Neural cell (in vitro differentiated cells): ENCODE measurements around the gene WDR82. TPM values are rescaled to one million over a fixed set of nuclear protein-coding genes. Genes with fewer than 3 reads are reported as not detected.

Experiments
- H2AFZ ChIP-seq: fragments of 200-600, 300-800 bp; sonication (generic), shearing (Covaris generic); 2 replicates; pipeline ENCODE4 v1.6.0; 2014; ENCODE audit warnings: low read depth, mild to moderate bottlenecking, antibody characterized with exemption, low read length, moderate library complexity
- H3F3A ChIP-seq: fragments of 200-600 bp; shearing (Covaris generic); 2 replicates; pipeline ENCODE4 v1.6.1; 2016; ENCODE audit warnings: mild to moderate bottlenecking, moderate library complexity, mixed read lengths, antibody characterized with exemption, low read length; ENCODE audit not compliant: insufficient read depth, poor library complexity, severe bottlenecking
- H3K27ac ChIP-seq: fragments of 200-600, 300-800 bp; sonication (generic), shearing (Covaris generic); 2 replicates; pipeline ENCODE4 v1.5.1; 2014; ENCODE audit warnings: mild to moderate bottlenecking, low read length, moderate library complexity
- H3K27me3 ChIP-seq: fragments of 300-800, 200-600 bp; sonication (generic), shearing (Covaris generic); 2 replicates; pipeline ENCODE4 v1.6.0; 2014; ENCODE audit warnings: mild to moderate bottlenecking, low read depth, low read length, moderate library complexity; ENCODE audit not compliant: insufficient read depth
- H3K36me3 ChIP-seq: fragments of 300-800, 200-600 bp; sonication (generic), shearing (Covaris generic); 2 replicates; pipeline ENCODE4 v1.5.1; 2014; ENCODE audit warnings: mild to moderate bottlenecking, antibody characterized with exemption, low read length, moderate library complexity; ENCODE audit not compliant: insufficient read depth
- H3K4me2 ChIP-seq: fragments of 300-800, 200-600 bp; sonication (generic), shearing (Covaris generic); 2 replicates; pipeline ENCODE4 v1.6.0; 2014; ENCODE audit warnings: mild to moderate bottlenecking, low read length
- H3K4me3 ChIP-seq: fragments of 300-800, 200-600 bp; sonication (generic), shearing (Covaris generic); 2 replicates; pipeline ENCODE4 v1.5.1; 2014; ENCODE audit warnings: mild to moderate bottlenecking, low read length, moderate library complexity
- H3K79me2 ChIP-seq: fragments of 200-600 bp; shearing (Covaris generic); replicated peaks from 2 replicates; pipeline ENCODE4 v1.6.0; 2014; ENCODE audit warnings: mild to moderate bottlenecking, low read length, moderate library complexity; ENCODE audit not compliant: insufficient read depth
- H3K9ac ChIP-seq: fragments of 300-800, 200-600 bp; sonication (generic), shearing (Covaris generic); 2 replicates; pipeline ENCODE4 v1.6.1; 2016; ENCODE audit warnings: mild to moderate bottlenecking, low read length, mixed read lengths
- H3K9me2 ChIP-seq: fragments of 200-600 bp; shearing (Covaris generic); 2 replicates; pipeline ENCODE4 v1.6.1; 2016; ENCODE audit warnings: mild to moderate bottlenecking, low read length, mixed read lengths; ENCODE audit not compliant: insufficient read depth
- H3K9me3 ChIP-seq: fragments of 200-600, 300-800 bp; sonication (generic), shearing (Covaris generic); 2 replicates; pipeline ENCODE4 v1.6.1; 2016; ENCODE audit warnings: mild to moderate bottlenecking, mixed run types, low read length, moderate library complexity, mixed read lengths
- H4K20me1 ChIP-seq: fragments of 200-600 bp; shearing (Covaris generic); 2 replicates; pipeline ENCODE4 v1.6.1; 2016; ENCODE audit warnings: mild to moderate bottlenecking, mixed run types; ENCODE audit not compliant: insufficient read depth
- EP300 ChIP-seq: fragments of 450-650 bp; conservative IDR thresholded peaks from 2 replicates; pipeline ENCODE4 v1.6.1; 2014; ENCODE audit warnings: antibody characterized with exemption, mild to moderate bottlenecking, moderate library complexity; ENCODE audit not compliant: poor library complexity, severe bottlenecking
- EZH2 ChIP-seq: fragments of 200-600, 300-800 bp; shearing (Covaris generic), sonication (generic); IDR thresholded peaks from 2 replicates; pipeline ENCODE4 v1.6.1; 2014; ENCODE audit warnings: antibody characterized with exemption, low read length, borderline replicate concordance, mild to moderate bottlenecking; ENCODE audit not compliant: insufficient read depth, poor library complexity, severe bottlenecking
- MXI1 ChIP-seq: fragments of 450-650 bp; conservative IDR thresholded peaks from 2 replicates; pipeline ENCODE4 v1.6.1; 2014; ENCODE audit warnings: antibody characterized with exemption, mild to moderate bottlenecking; ENCODE audit not compliant: poor library complexity, severe bottlenecking
- POLR2AphosphoS5 ChIP-seq: IDR thresholded peaks from 2 replicates; pipeline ENCODE4 v1.6.1; 2012
- RAD21 ChIP-seq: fragments of 450-650 bp; conservative IDR thresholded peaks from 2 replicates; pipeline ENCODE4 v1.6.1; 2014; ENCODE audit warnings: antibody characterized with exemption, mild to moderate bottlenecking, moderate library complexity
- SMC3 ChIP-seq: fragments of 450-650 bp; conservative IDR thresholded peaks from 2 replicates; pipeline ENCODE4 v1.6.1; 2014; ENCODE audit warnings: antibody characterized with exemption, mild to moderate bottlenecking, moderate library complexity; ENCODE audit not compliant: poor library complexity
- TAF1 ChIP-seq: IDR thresholded peaks from 2 replicates; pipeline ENCODE4 v1.6.1; 2012; ENCODE audit warnings: low read depth
- polyA plus RNA-seq: library from polyadenylated mRNA; depleted of rRNA; stranded (reverse); fragments of >200 nt; gene quantifications from 2 replicates; pipeline ENCODE4 v1.2.3, GENCODE V29; 2014
- TF ChIP-seq, protein P1 (sequence below): IDR thresholded peaks from 2 replicates; pipeline ENCODE4 v1.6.1; 2012; ENCODE audit warnings: borderline replicate concordance
- TF ChIP-seq, protein P2 (sequence below): fragments of 450-650 bp; IDR thresholded peaks from 2 replicates; pipeline ENCODE4 v1.5.1; 2014; ENCODE audit warnings: antibody characterized with exemption, mild to moderate bottlenecking, moderate library complexity; ENCODE audit not compliant: poor library complexity, severe bottlenecking

WDR82 gene
- polyA plus RNA-seq, 1 donor from 2014 or later = 163 TPM

DNA sequence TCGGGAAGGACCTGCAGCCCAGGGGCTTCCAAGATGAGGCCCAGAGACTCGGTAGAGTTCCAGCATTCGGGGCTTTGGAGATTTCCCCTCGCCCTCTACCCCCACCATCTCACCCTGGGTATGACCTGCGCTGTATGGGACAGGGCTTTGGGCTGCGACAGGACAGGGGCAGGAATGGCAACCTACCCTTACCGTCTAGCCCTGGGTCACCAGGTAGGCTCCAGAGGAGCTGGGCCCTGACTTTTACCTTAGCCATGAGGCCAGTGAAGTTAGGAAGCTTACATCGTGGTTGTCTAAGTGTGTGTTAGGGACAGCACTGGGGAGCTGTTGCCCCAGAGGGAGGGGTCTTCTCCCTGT is 32.2 kb downstream of the WDR82 start:
- TF ChIP-seq RAD21 (no peak), SMC3 (no peak), POLR2AphosphoS5 (no peak), EP300 (no peak), TAF1 (no peak), MXI1 (no peak), EZH2 (no peak)
- TF ChIP-seq, protein P1, sequence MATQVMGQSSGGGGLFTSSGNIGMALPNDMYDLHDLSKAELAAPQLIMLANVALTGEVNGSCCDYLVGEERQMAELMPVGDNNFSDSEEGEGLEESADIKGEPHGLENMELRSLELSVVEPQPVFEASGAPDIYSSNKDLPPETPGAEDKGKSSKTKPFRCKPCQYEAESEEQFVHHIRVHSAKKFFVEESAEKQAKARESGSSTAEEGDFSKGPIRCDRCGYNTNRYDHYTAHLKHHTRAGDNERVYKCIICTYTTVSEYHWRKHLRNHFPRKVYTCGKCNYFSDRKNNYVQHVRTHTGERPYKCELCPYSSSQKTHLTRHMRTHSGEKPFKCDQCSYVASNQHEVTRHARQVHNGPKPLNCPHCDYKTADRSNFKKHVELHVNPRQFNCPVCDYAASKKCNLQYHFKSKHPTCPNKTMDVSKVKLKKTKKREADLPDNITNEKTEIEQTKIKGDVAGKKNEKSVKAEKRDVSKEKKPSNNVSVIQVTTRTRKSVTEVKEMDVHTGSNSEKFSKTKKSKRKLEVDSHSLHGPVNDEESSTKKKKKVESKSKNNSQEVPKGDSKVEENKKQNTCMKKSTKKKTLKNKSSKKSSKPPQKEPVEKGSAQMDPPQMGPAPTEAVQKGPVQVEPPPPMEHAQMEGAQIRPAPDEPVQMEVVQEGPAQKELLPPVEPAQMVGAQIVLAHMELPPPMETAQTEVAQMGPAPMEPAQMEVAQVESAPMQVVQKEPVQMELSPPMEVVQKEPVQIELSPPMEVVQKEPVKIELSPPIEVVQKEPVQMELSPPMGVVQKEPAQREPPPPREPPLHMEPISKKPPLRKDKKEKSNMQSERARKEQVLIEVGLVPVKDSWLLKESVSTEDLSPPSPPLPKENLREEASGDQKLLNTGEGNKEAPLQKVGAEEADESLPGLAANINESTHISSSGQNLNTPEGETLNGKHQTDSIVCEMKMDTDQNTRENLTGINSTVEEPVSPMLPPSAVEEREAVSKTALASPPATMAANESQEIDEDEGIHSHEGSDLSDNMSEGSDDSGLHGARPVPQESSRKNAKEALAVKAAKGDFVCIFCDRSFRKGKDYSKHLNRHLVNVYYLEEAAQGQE = no peak
- TF ChIP-seq, protein P2, sequence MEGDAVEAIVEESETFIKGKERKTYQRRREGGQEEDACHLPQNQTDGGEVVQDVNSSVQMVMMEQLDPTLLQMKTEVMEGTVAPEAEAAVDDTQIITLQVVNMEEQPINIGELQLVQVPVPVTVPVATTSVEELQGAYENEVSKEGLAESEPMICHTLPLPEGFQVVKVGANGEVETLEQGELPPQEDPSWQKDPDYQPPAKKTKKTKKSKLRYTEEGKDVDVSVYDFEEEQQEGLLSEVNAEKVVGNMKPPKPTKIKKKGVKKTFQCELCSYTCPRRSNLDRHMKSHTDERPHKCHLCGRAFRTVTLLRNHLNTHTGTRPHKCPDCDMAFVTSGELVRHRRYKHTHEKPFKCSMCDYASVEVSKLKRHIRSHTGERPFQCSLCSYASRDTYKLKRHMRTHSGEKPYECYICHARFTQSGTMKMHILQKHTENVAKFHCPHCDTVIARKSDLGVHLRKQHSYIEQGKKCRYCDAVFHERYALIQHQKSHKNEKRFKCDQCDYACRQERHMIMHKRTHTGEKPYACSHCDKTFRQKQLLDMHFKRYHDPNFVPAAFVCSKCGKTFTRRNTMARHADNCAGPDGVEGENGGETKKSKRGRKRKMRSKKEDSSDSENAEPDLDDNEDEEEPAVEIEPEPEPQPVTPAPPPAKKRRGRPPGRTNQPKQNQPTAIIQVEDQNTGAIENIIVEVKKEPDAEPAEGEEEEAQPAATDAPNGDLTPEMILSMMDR = no peak
- H3K27me3 ChIP-seq = peaks cover 35% of the 10 kb centered on the region
- H3K9me2 ChIP-seq = no peaks in the 10 kb centered on the region
- no peaks in the 10 kb centered on the region for H3K36me3 ChIP-seq
- H3K9me3 ChIP-seq = no peaks in the 10 kb centered on the region
- H3F3A ChIP-seq = no peaks in the 10 kb centered on the region
- H3K4me3 ChIP-seq = peak overlapping the region; percentile 45
- no peak overlapping the region for H3K27ac ChIP-seq
- no peaks in the 10 kb centered on the region for H4K20me1 ChIP-seq
- no peak overlapping the region for H3K4me2 ChIP-seq
- H3K9ac ChIP-seq = no peak overlapping the region
- no peak overlapping the region for H2AFZ ChIP-seq
- no peaks in the 10 kb centered on the region for H3K79me2 ChIP-seq

DNA sequence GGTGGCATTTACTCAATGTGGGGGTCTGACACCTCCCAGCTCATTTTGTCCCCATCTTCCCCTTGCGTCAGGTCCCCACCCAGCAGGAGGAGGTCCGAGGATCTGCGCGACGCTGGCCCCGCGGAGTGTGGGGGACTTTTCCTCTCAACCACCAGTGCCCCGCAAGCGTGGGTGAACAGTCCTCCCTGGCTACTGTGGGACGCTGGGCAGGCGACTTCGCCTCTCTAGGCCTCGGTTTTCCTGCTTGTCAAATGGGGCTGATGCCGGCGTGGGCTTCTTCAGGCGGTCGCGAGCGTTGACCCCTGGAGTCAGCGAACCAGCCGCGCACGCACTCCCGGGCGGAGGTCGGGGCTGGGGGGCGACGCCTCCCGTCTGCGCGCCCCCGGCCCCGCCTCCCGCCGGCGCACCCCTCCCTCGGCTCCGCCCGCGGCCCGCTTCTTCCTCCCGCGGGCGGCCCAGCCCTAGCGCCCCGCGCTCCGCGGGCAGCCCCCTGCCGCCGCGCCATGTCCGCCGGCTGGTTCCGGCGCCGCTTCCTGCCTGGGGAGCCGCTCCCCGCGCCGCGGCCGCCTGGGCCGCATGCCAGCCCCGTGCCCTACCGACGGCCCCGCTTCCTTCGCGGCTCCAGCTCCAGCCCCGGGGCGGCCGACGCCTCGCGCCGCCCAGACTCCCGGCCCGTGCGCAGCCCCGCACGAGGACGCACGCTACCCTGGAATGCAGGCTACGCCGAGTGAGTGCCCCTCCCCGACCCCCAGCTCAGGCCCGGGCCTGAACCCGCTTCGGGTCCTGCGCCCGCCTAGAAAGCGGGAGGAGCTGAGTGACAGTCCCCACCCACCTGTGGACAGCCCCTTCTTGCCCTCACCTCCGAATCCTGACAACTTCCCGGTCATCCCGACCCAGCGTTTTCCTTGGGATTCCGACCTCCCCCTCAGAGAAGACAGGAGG is 32.9 kb downstream of the WDR82 start, which contains the start of gene PPM1M:
Gene PPM1M, plus strand, starts transcription at position 438 of the 942 bp plus-strand sequence. Its CDS starts 66 bp downstream, at position 504.
- Histone ChIP-seq H3K9ac (no peak within 1 kb of the TSS), H3K27ac (no peak within 1 kb of the TSS), H3F3A (no peaks in the 10 kb centered on the region), H3K9me3 (no peaks in the 10 kb centered on the region), H3K4me2 (no peak within 1 kb of the TSS), H3K27me3 (peaks cover 35% of the 10 kb centered on the region), H3K36me3 (no peaks in the 10 kb centered on the region), H2AFZ (no peak within 1 kb of the TSS), H3K4me3 (peak within 1 kb of the TSS; percentile 53), H3K79me2 (no peaks in the 10 kb centered on the region), H4K20me1 (no peaks in the 10 kb centered on the region), H3K9me2 (no peaks in the 10 kb centered on the region)
- no peak for TF ChIP-seq POLR2AphosphoS5
- TF ChIP-seq MXI1 = no peak
- TF ChIP-seq RAD21 = no peak
- TF ChIP-seq, protein P1 = no peak
- TF ChIP-seq SMC3 = no peak
- TF ChIP-seq, protein P2 = no peak
